H1 (cell line): Measurements from ENCODE around the gene MUSTN1. TPM values are rescaled to one million over a fixed set of nuclear protein-coding genes. Genes with fewer than 3 reads are reported as not detected.

ENCODE experiments used
- CTCF ChIA-PET: fragments of 300-600 bp; sonication (Branson Sonifier 250); formaldehyde crosslinking; loops from one replicate; lab custom pipeline; 2021; ENCODE audit not compliant: partially characterized antibody; lab: Charles Lee
- POLR2A ChIA-PET: fragments of 300-600 bp; sonication (Branson Sonifier 250); formaldehyde crosslinking; loops from one replicate; lab custom pipeline; 2021; ENCODE audit warnings: inconsistent platforms; ENCODE audit not compliant: partially characterized antibody; lab: Charles Lee
- DNase-seq, 2 experiments: peaks; one replicate each; pipeline versions ENCODE4 v3.0.0 to v3.0.0-alpha.2; 2010 to 2022; ENCODE audit warnings: low spot score in 2 of 2, low read depth in 1 of 2, mixed read lengths in 1 of 2
- FAIRE-seq: peaks from 2 replicates; lab custom pipeline; 2011; peaks lifted over from hg19 to GRCh38; lab: Jason Lieb, UNC
- H2AFZ ChIP-seq: 2 replicates; pipeline ENCODE4 v1.8.1; 2012; ENCODE audit warnings: low read length, inconsistent platforms
- H2AK5ac ChIP-seq: 2 replicates; pipeline ENCODE4 v1.6.1; 2013; ENCODE audit warnings: low read depth, low read length
- H2BK120ac ChIP-seq: replicated peaks from 2 replicates; pipeline ENCODE3; 2013; ENCODE audit warnings: low read depth, low read length, inconsistent platforms
- H2BK12ac ChIP-seq: 2 replicates; pipeline ENCODE4 v1.6.1; 2013; ENCODE audit warnings: low read depth, low read length
- H2BK15ac ChIP-seq: 2 replicates; pipeline ENCODE4 v1.6.1; 2013; ENCODE audit warnings: low read length
- H2BK20ac ChIP-seq: 2 replicates; pipeline ENCODE4 v1.6.1; 2013; ENCODE audit warnings: low read length
- H2BK5ac ChIP-seq: 2 replicates; pipeline ENCODE4 v1.6.1; 2013; ENCODE audit warnings: low read depth, low read length
- H3K14ac ChIP-seq: 2 replicates; pipeline ENCODE4 v1.6.1; 2013; ENCODE audit warnings: inconsistent platforms; ENCODE audit not compliant: insufficient read length
- H3K18ac ChIP-seq: 2 replicates; pipeline ENCODE4 v1.6.1; 2013; ENCODE audit warnings: low read length; ENCODE audit errors: extremely low read depth
- H3K23ac ChIP-seq: 2 replicates; pipeline ENCODE4 v1.6.1; 2013; ENCODE audit warnings: inconsistent platforms; ENCODE audit not compliant: insufficient read length
- H3K23me2 ChIP-seq: 2 replicates; pipeline ENCODE4 v1.6.1; 2013; ENCODE audit warnings: low read depth, low read length
- H3K27ac ChIP-seq: 2 replicates; pipeline ENCODE4 v1.6.1; 2011; ENCODE audit warnings: low read depth, low read length, inconsistent platforms
- H3K27me3 ChIP-seq, 4 experiments: replicated peaks in 1 of 4; 1 replicate in 1 of 4; 2 replicates in 3 of 4; pipeline versions ENCODE4 v1.6.1 to v1.8.1; 2011 to 2013; ENCODE audit warnings: low read length in 3 of 4, mild to moderate bottlenecking in 3 of 4, inconsistent platforms in 2 of 4, mixed read lengths in 2 of 4, moderate library complexity in 1 of 4; ENCODE audit not compliant: control insufficient read depth in 3 of 4, insufficient read depth in 3 of 4; ENCODE audit errors: extremely low read depth in 1 of 4
- H3K36me3 ChIP-seq, 4 experiments: 2 replicates each; pipeline versions ENCODE4 v1.6.1 to v1.8.1; 2011 to 2013; ENCODE audit warnings: mild to moderate bottlenecking in 4 of 4, low read length in 3 of 4, moderate library complexity in 2 of 4, control low read depth in 1 of 4, inconsistent platforms in 1 of 4; ENCODE audit not compliant: insufficient read depth in 4 of 4, control insufficient read depth in 2 of 4
- H3K4ac ChIP-seq: replicated peaks from 2 replicates; pipeline ENCODE3; 2013; ENCODE audit warnings: low read length, low read depth, mixed read lengths, inconsistent platforms; ENCODE audit not compliant: insufficient read length
- H3K4me1 ChIP-seq, 4 experiments: replicated peaks in 1 of 4; 1 replicate in 1 of 4; 2 replicates in 3 of 4; pipeline versions ENCODE4 v1.6.1 to v1.8.1; 2011 to 2013; ENCODE audit warnings: low read length in 3 of 4, inconsistent platforms in 2 of 4, mixed read lengths in 1 of 4; ENCODE audit not compliant: insufficient read depth in 4 of 4, control insufficient read depth in 3 of 4
- H3K4me2 ChIP-seq, 2 experiments: 2 replicates each; pipeline versions ENCODE4 v1.6.1 to v1.8.1; 2011 to 2013; ENCODE audit warnings: low read depth in 2 of 2, low read length in 2 of 2, control low read depth in 1 of 2, inconsistent platforms in 1 of 2, mild to moderate bottlenecking in 1 of 2; ENCODE audit not compliant: insufficient read depth in 1 of 2
- H3K4me3 ChIP-seq, 4 experiments: fragments of 200-600, 300-600 bp in 1 of 4; sonication (generic), shearing (Covaris generic), sonication (Bioruptor Twin) in 1 of 4; 2 replicates each; pipeline versions ENCODE4 v1.5.1 to v1.8.1; 2011 to 2016; ENCODE audit warnings: low read length in 4 of 4, low read depth in 3 of 4, control low read depth in 2 of 4, inconsistent platforms in 2 of 4, mild to moderate bottlenecking in 2 of 4, mixed read lengths in 1 of 4, moderate library complexity in 1 of 4; ENCODE audit not compliant: insufficient read depth in 2 of 4; ENCODE audit errors: extremely low read depth in 1 of 4
- H3K56ac ChIP-seq: replicated peaks from 2 replicates; pipeline ENCODE3; 2013; ENCODE audit warnings: low read depth, mild to moderate bottlenecking, mixed read lengths, low read length, inconsistent platforms; ENCODE audit not compliant: insufficient read length
- H3K79me1 ChIP-seq: 2 replicates; pipeline ENCODE4 v1.6.1; 2013; ENCODE audit warnings: low read depth, low read length, control low read depth
- H3K79me2 ChIP-seq, 2 experiments: 2 replicates each; pipeline versions ENCODE4 v1.6.1 to v1.8.1; 2012 to 2013; ENCODE audit warnings: low read length in 2 of 2, mild to moderate bottlenecking in 2 of 2, inconsistent platforms in 1 of 2; ENCODE audit not compliant: insufficient read depth in 2 of 2, control insufficient read depth in 1 of 2
- H3K9ac ChIP-seq, 4 experiments: replicated peaks in 1 of 4; 1 replicate in 1 of 4; 2 replicates in 3 of 4; pipeline versions ENCODE4 v1.6.1 to v1.8.1; 2011 to 2013; ENCODE audit warnings: low read depth in 3 of 4, low read length in 3 of 4, control low read depth in 2 of 4, mild to moderate bottlenecking in 2 of 4, moderate library complexity in 2 of 4, inconsistent platforms in 1 of 4; ENCODE audit errors: extremely low read depth in 1 of 4
- H3K9me3 ChIP-seq, 2 experiments: 2 replicates each; pipeline versions ENCODE4 v1.6.1 to v1.8.1; 2012 to 2013; ENCODE audit warnings: mild to moderate bottlenecking in 2 of 2, moderate library complexity in 2 of 2, control low read depth in 1 of 2, inconsistent platforms in 1 of 2, low read depth in 1 of 2, low read length in 1 of 2, mixed read lengths in 1 of 2; ENCODE audit not compliant: insufficient read depth in 2 of 2
- H4K20me1 ChIP-seq, 2 experiments: replicated peaks in 1 of 2; 2 replicates each; pipeline versions ENCODE3 to v1.8.1; 2011 to 2013; ENCODE audit warnings: inconsistent platforms in 2 of 2, low read length in 2 of 2, mild to moderate bottlenecking in 1 of 2; ENCODE audit not compliant: insufficient read depth in 2 of 2, control insufficient read depth in 1 of 2
- H4K5ac ChIP-seq: 2 replicates; pipeline ENCODE4 v1.6.1; 2013; ENCODE audit warnings: low read length, low read depth, mixed read lengths, inconsistent platforms; ENCODE audit not compliant: insufficient read length
- H4K8ac ChIP-seq: 2 replicates; pipeline ENCODE4 v1.8.0; 2013; ENCODE audit warnings: mild to moderate bottlenecking, moderate library complexity, low read length, inconsistent platforms; ENCODE audit not compliant: insufficient read depth; ENCODE audit errors: extremely low read depth
- H4K91ac ChIP-seq: replicated peaks from 2 replicates; pipeline ENCODE3; 2013; ENCODE audit warnings: low read length, mixed read lengths, inconsistent platforms; ENCODE audit not compliant: insufficient read length
- CEBPB ChIP-seq: IDR thresholded peaks from 2 replicates; pipeline ENCODE4 v1.6.1; 2012; ENCODE audit warnings: low read depth, low read length
- WGBS, 2 experiments: shearing (Covaris generic) in 1 of 2; methylation state at CpG; one replicate each; pipeline versions ENCODE4 v1.1.6 to v1.1.7; 2013 to 2015; ENCODE audit warnings: low lambda C conversion rate in 2 of 2, mixed read lengths in 2 of 2, inconsistent platforms in 1 of 2, low coverage in 1 of 2, missing lambda C conversion rate in 1 of 2; ENCODE audit not compliant: insufficient replicate concordance in 2 of 2, insufficient coverage in 1 of 2, insufficient read length in 1 of 2; ENCODE audit errors: extremely low coverage in 1 of 2, missing lambda C conversion rate in 1 of 2; 5-methylcytosine and 5-hydroxymethylcytosine counted together
- polyA plus RNA-seq, 7 experiments: library from polyadenylated mRNA; depleted of rRNA in 3 of 7; stranded (reverse) in 5 of 7; unstranded in 2 of 7; fragments of >200 nt in 5 of 7; fragments of 200-250 nt in 2 of 7; gene quantifications; 1 replicate in 5 of 7; 2 replicates in 1 of 7; 4 replicates in 1 of 7; pipeline versions ENCODE4 v1.2.1 to v1.2.3, GENCODE V29; 2011 to 2013; ENCODE audit warnings: missing spikeins in 2 of 7, mixed read lengths in 2 of 7
- total RNA-seq: library from RNA; stranded (reverse); fragmentation: NEBNext Ultra II Directional; extraction: Animal tissue kit (Norgen Biotek cat#: 25700); gene quantifications from 2 replicates; pipeline ENCODE4 v1.2.1, GENCODE V29; 2021

The MUSTN1 gene
- total and polyA plus RNA-seq, 2 of the 8 experiments (the other 6 are each of a cell fraction or from before 2014, with no cell fraction given): 1.1 to 2.4 TPM

GRCh38 chr3:52784021-52784621, 50.7 kb downstream of the MUSTN1 start:
- H2BK5ac ChIP-seq: no peak overlapping the region
- DNase-seq (no peak), FAIRE-seq (no peak)
- H3K14ac ChIP-seq: no peak overlapping the region
- CTCF ChIA-PET: interaction anchor here (0.9 to 4.1 kb wide), 8 partner anchors 8 to 66 kb away, joined by 3 to 19 read pairs (median 4); no protein-coding TSS in a partner anchor
- H2BK120ac ChIP-seq: no peak overlapping the region
- no peak overlapping the region for H3K27ac ChIP-seq
- H3K4ac ChIP-seq: no peak overlapping the region
- H3K36me3 ChIP-seq: no peaks in the 10 kb centered on the region; a peak in 1 of 8 replicates
- H3K23ac ChIP-seq: no peak overlapping the region
- no peaks in the 10 kb centered on the region for H3K23me2 ChIP-seq
- H3K18ac ChIP-seq: no peak overlapping the region
- H3K27me3 ChIP-seq: no peaks in the 10 kb centered on the region; a peak in 1 of 7 replicates
- WGBS, 2 experiments: 87% methylated on average over 18 of the region's 18 CpGs; no CpG with 5 or more reads in 1 of the 2 experiments
- H3K79me2 ChIP-seq: no peaks in the 10 kb centered on the region
- no peak overlapping the region for H4K5ac ChIP-seq
- POLR2A ChIA-PET: interaction anchor here (0.7 to 2.0 kb wide), 2 partner anchors 8 to 13 kb away, joined by 5 to 10 read pairs; partner anchors contain the start of gene NEK4
- no peak overlapping the region for H2BK12ac ChIP-seq
- H2AK5ac ChIP-seq: no peak overlapping the region
- H4K20me1 ChIP-seq: peaks cover 0 to 3% of the 10 kb centered on the region in 2 experiments
- H4K8ac ChIP-seq: no peak overlapping the region; the same call in 1 of the 2 replicates
- peaks cover 0 to 8% (median 0%) of the 10 kb centered on the region in 4 experiments; a peak in 1 of 7 replicates for H3K4me1 ChIP-seq
- no peaks in the 10 kb centered on the region for H3K9me3 ChIP-seq
- H2AFZ ChIP-seq: no peak overlapping the region
- H3K4me2 ChIP-seq: no peak overlapping the region
- no peak overlapping the region for H3K4me3 ChIP-seq
- no peak overlapping the region for H2BK20ac ChIP-seq
- no peaks in the 10 kb centered on the region for H3K79me1 ChIP-seq
- H3K56ac ChIP-seq: no peak overlapping the region
- no peak overlapping the region for H4K91ac ChIP-seq
- H3K9ac ChIP-seq: no peak overlapping the region
- H2BK15ac ChIP-seq: no peak overlapping the region
- no peak for TF ChIP-seq CEBPB
